IMR-90 (cell line): Measurements from ENCODE around the gene CADM2. TPM values are rescaled to one million over a fixed set of nuclear protein-coding genes. Genes with fewer than 3 reads are reported as not detected.

Experiments
- ATAC-seq: fragments of 200-7000 bp; cut with Tn5 transposase; 2 replicates; pipeline ENCODE4 v1.9.1; 2020; ENCODE audit warnings: low read depth, mild to moderate bottlenecking, moderate library complexity
- BruUV-seq: library from RNA; stranded (reverse); fragments of 400-500 nt; replicated peaks from 2 replicates; lab custom pipeline; 2021; lab: Mats Ljungman, UMichigan
- CTCF ChIA-PET: fragments of 300-600 bp; formaldehyde crosslinking; extraction: SDS; loops from one replicate; lab custom pipeline; 2021; ENCODE audit warnings: antibody characterized with exemption; lab: Yijun Ruan, JAX
- POLR2A ChIA-PET: fragments of 300-600 bp; sonication (Branson Sonifier 250); formaldehyde crosslinking; loops from one replicate; lab custom pipeline; 2022; ENCODE audit warnings: antibody characterized with exemption; ENCODE audit not compliant: unreplicated experiment; lab: Charles Lee
- DNase-seq: peaks from one replicate; pipeline ENCODE4 v3.0.0; 2013
- H2AFZ ChIP-seq: replicated peaks from 2 replicates; pipeline ENCODE3; 2013; ENCODE audit warnings: low read length, mild to moderate bottlenecking; ENCODE audit not compliant: poor library complexity
- H2AK5ac ChIP-seq: 2 replicates; pipeline ENCODE4 v1.6.1; 2013; ENCODE audit warnings: low read depth, low read length, inconsistent platforms
- H2AK9ac ChIP-seq: replicated peaks from 2 replicates; pipeline ENCODE3; 2013; ENCODE audit warnings: mild to moderate bottlenecking, low read depth, low read length, moderate library complexity; ENCODE audit not compliant: poor library complexity
- H2BK120ac ChIP-seq: 2 replicates; pipeline ENCODE4 v1.6.1; 2013; ENCODE audit warnings: low read depth, low read length, inconsistent platforms
- H2BK15ac ChIP-seq: 3 replicates; pipeline ENCODE4 v1.6.1; 2013; ENCODE audit warnings: low read depth, low read length, inconsistent platforms
- H2BK20ac ChIP-seq: 2 replicates; pipeline ENCODE4 v1.6.1; 2013; ENCODE audit warnings: low read depth, mild to moderate bottlenecking, inconsistent platforms, low read length, moderate library complexity
- H2BK5ac ChIP-seq: 2 replicates; pipeline ENCODE4 v1.6.1; 2013; ENCODE audit warnings: mild to moderate bottlenecking, low read depth, low read length, inconsistent platforms; ENCODE audit not compliant: poor library complexity, severe bottlenecking
- H3K14ac ChIP-seq: replicated peaks from 2 replicates; pipeline ENCODE4 v1.6.1; 2013; ENCODE audit warnings: low read depth, low read length, inconsistent platforms
- H3K18ac ChIP-seq: 2 replicates; pipeline ENCODE4 v1.6.1; 2013; ENCODE audit warnings: low read depth, low read length, control low read depth
- H3K23ac ChIP-seq: 2 replicates; pipeline ENCODE4 v1.6.1; 2013; ENCODE audit warnings: low read depth, low read length, inconsistent platforms
- H3K27ac ChIP-seq: 2 replicates; pipeline ENCODE4 v1.5.1; 2013; ENCODE audit warnings: mild to moderate bottlenecking, control low read depth, low read length; ENCODE audit not compliant: insufficient read depth
- H3K27me3 ChIP-seq: 2 replicates; pipeline ENCODE4 v1.6.1; 2013; ENCODE audit warnings: low read length; ENCODE audit not compliant: control insufficient read depth, insufficient read depth
- H3K36me3 ChIP-seq: 2 replicates; pipeline ENCODE4 v1.6.1; 2013; ENCODE audit warnings: low read length, mixed read lengths; ENCODE audit not compliant: control insufficient read depth, insufficient read depth
- H3K4ac ChIP-seq: 2 replicates; pipeline ENCODE4 v1.6.1; 2013; ENCODE audit warnings: low read depth, low read length, inconsistent platforms
- H3K4me1 ChIP-seq: 2 replicates; pipeline ENCODE4 v1.6.1; 2013; ENCODE audit warnings: low read length, mixed read lengths; ENCODE audit not compliant: control insufficient read depth, insufficient read depth
- H3K4me2 ChIP-seq: 2 replicates; pipeline ENCODE4 v1.6.1; 2013; ENCODE audit warnings: low read depth, mild to moderate bottlenecking, control low read depth, low read length, moderate library complexity
- H3K4me3 ChIP-seq: 2 replicates; pipeline ENCODE4 v1.5.1; 2013; ENCODE audit warnings: low read depth, mild to moderate bottlenecking, control low read depth, low read length, moderate library complexity; ENCODE audit not compliant: insufficient read depth
- H3K56ac ChIP-seq: 2 replicates; pipeline ENCODE4 v1.6.1; 2013; ENCODE audit warnings: low read length, inconsistent platforms; ENCODE audit not compliant: insufficient read depth; ENCODE audit errors: extremely low read depth
- H3K79me1 ChIP-seq, 2 experiments: 2 replicates each; pipeline ENCODE4 v1.6.1; 2013; ENCODE audit warnings: low read length in 2 of 2, inconsistent platforms in 1 of 2, low read depth in 1 of 2
- H3K9ac ChIP-seq: 2 replicates; pipeline ENCODE4 v1.6.1; 2013; ENCODE audit warnings: low read depth, low read length, control low read depth
- H3K9me1 ChIP-seq: 2 replicates; pipeline ENCODE4 v1.6.1; 2013; ENCODE audit warnings: low read length, inconsistent platforms; ENCODE audit not compliant: insufficient read depth
- H3K9me3 ChIP-seq: 2 replicates; pipeline ENCODE4 v1.6.1; 2013; ENCODE audit warnings: low read length; ENCODE audit not compliant: control insufficient read depth, insufficient read depth
- H4K20me1 ChIP-seq: 2 replicates; pipeline ENCODE4 v1.6.1; 2013; ENCODE audit warnings: low read length, inconsistent platforms; ENCODE audit not compliant: insufficient read depth
- H4K5ac ChIP-seq: 2 replicates; pipeline ENCODE4 v1.6.1; 2013; ENCODE audit warnings: mild to moderate bottlenecking, low read depth, low read length, control low read depth
- H4K8ac ChIP-seq, 2 experiments: 2 replicates each; pipeline ENCODE4 v1.6.1; 2013; ENCODE audit warnings: low read depth in 2 of 2, low read length in 2 of 2, control low read depth in 1 of 2, inconsistent platforms in 1 of 2
- H4K91ac ChIP-seq: 2 replicates; pipeline ENCODE4 v1.6.1; 2013; ENCODE audit warnings: low read depth, low read length, inconsistent platforms; ENCODE audit not compliant: insufficient read depth
- BHLHE40 ChIP-seq: fragments of 150-350 bp; IDR thresholded peaks from 2 replicates; pipeline ENCODE4 v1.6.1; 2016; ENCODE audit warnings: mild to moderate bottlenecking, low read depth, low read length
- CEBPB ChIP-seq: IDR thresholded peaks from 2 replicates; pipeline ENCODE4 v1.6.1; 2012; ENCODE audit warnings: low read depth, low read length, improper control_type of control experiment
- ELK1 ChIP-seq: fragments of 150-350 bp; IDR thresholded peaks from 2 replicates; pipeline ENCODE4 v1.6.1; 2016; ENCODE audit warnings: low read depth, mild to moderate bottlenecking, low read length, moderate library complexity, borderline replicate concordance
- WGBS, 2 experiments: methylation state at CpG; one replicate each; pipeline versions ENCODE4 v1.1.5 to v1.1.7; 2013; ENCODE audit warnings: missing lambda C conversion rate in 2 of 2; ENCODE audit not compliant: insufficient read length in 1 of 2; ENCODE audit errors: extremely low coverage in 2 of 2; 5-methylcytosine and 5-hydroxymethylcytosine counted together
- dilution Hi-C: fragments of 300-500 bp; cut with HindIII; formaldehyde crosslinking; loops from one replicate; pipeline ENCODE4 v1.14.3; 2018; ENCODE audit warnings: low sequenced_read_pairs; ENCODE audit not compliant: unreplicated experiment
- in situ Hi-C: fragments of 300-500 bp; cut with MboI; formaldehyde crosslinking; loops from 3 replicates; pipeline ENCODE4 v1.14.3; 2019; ENCODE audit warnings: low sequenced_read_pairs, inconsistent platforms, mixed read lengths
- intact Hi-C: fragments of 100-400 bp; cut with micrococcal nuclease; formaldehyde crosslinking; loops from 2 replicates; pipeline ENCODE4 v1.10.0; 2022
- polyA plus RNA-seq, 3 experiments: library from polyadenylated mRNA; depleted of rRNA; stranded (reverse); fragments of >200 nt; gene quantifications; 2 replicates each; pipeline ENCODE4 v1.2.3, GENCODE V29; 2012; ENCODE audit warnings: low replicate concordance in 1 of 3
- total RNA-seq: library from RNA; depleted of rRNA; stranded (reverse); fragments of >200 nt; gene quantifications from 2 replicates; pipeline ENCODE4 v1.2.3, GENCODE V29; 2012

The CADM2 gene
- total and polyA plus RNA-seq, 2 of the 4 experiments (the other 2 are of a cell fraction): not detected

- no peaks in the 10 kb centered on the region for H3K9me1 ChIP-seq
- ATAC-seq (no peak), DNase-seq (no peak)
- no peak overlapping the region for H3K18ac ChIP-seq
- TF ChIP-seq BHLHE40 (no peak), CEBPB (no peak), ELK1 (no peak)
- H3K4me2 ChIP-seq: no peak overlapping the region
- no peak overlapping the region for H2AK5ac ChIP-seq
- no peak overlapping the region for H3K4me3 ChIP-seq
- no peak overlapping the region for H3K23ac ChIP-seq
- no peaks in the 10 kb centered on the region for H3K36me3 ChIP-seq
- WGBS, 2 experiments: no CpG with 5 or more reads among the region's 5 CpGs
- no peaks in the 10 kb centered on the region for H3K9me3 ChIP-seq
- H2BK5ac ChIP-seq: no peak overlapping the region
- no peak overlapping the region for H4K5ac ChIP-seq
- no peak overlapping the region for H3K4ac ChIP-seq
- intact Hi-C loops (no loop called here), in situ Hi-C loops (no loop called here), dilution Hi-C loops (no loop called here)
- no peak overlapping the region for H2BK20ac ChIP-seq
- H4K8ac ChIP-seq: no peak overlapping the region
- no peaks in the 10 kb centered on the region for H3K27me3 ChIP-seq
- no peaks in the 10 kb centered on the region for H4K20me1 ChIP-seq
- no TSS peak for BruUV-seq
- no peak overlapping the region for H3K27ac ChIP-seq
- no peak overlapping the region for H4K91ac ChIP-seq
- no peak overlapping the region for H2BK15ac ChIP-seq
- no peak overlapping the region for H3K56ac ChIP-seq
- H3K4me1 ChIP-seq: no peaks in the 10 kb centered on the region
- no peaks in the 10 kb centered on the region for H3K79me1 ChIP-seq
- H2AFZ ChIP-seq: no peak overlapping the region
- POLR2A ChIA-PET: no interaction called here
- no peak overlapping the region for H3K9ac ChIP-seq
- H2BK120ac ChIP-seq: no peak overlapping the region
- CTCF ChIA-PET: interaction anchor here (0.7 kb wide), 1 partner anchor 319 kb away, joined by 3 read pairs; no protein-coding TSS in a partner anchor
- H3K14ac ChIP-seq: no peak overlapping the region
- no peak overlapping the region for H2AK9ac ChIP-seq
These were observed 62.0 kb downstream of the CADM2 start for GRCh38 chr3:85020828-85021227.
